DLD1 (cell line): Measurements from ENCODE around the gene KCNB1.

Experiments used
- in situ Hi-C: cut with HindIII; loops from 2 replicates; pipeline ENCODE4 v1.10.0; 2017; ENCODE audit warnings: low sequenced_read_pairs

The KCNB1 gene

DNA sequence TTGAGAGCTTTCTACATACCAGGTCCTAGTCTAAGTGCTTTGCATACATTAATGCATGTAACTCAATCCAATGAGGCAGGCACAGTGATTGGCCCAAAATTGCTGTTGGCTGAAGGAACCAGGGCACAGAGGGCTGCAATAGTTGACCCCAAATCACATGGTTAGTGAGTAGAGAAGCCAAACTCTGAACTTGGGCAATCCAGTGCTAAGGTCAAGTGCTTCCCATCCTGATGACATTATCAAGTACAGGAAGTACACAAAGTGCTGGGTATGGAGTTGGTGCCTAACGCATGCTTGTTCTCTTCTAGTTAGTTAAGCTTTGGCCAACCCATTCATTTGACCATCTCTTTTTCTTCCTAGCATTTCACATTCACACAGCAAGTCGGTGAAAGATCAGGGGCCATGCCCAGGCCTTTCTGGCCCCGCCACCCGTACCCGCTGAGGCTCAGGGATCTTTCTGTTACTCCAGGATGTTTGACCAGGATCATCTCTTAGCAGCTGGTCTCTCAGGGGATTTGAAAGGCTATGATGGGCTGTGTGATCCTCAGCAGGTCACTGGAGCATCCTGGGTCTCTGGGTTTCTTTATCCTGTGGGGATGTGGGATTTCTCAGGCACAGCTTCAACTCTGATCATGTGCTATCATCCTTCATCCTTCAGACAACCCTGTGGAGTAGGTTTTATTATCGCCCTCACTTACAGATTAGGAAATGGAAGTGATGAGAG is 7.0 kb downstream of the KCNB1 start:
- in situ Hi-C loops: loop anchor here (5.0 kb wide), 1 partner anchor 83 kb away; no protein-coding TSS in a partner anchor

DNA sequence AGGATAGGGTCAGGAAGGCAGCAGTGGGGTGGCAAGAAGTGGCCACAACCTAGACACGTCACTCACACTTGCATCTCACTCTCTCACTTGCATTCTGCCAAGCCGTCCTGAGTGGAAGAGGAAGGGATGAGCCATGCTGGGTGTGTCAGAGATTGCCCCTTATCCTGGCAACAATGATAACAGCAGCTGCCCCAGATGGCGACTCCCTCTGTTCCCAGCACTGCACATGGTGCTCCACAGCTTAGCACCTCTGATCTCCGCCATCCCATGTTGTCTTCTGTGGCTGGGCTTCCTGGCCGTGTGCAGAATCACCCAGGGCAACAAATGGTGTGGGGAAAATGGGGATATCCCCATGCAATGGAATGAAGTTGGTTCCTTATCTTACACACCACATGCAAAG is 11.1 kb downstream of the KCNB1 start:
- in situ Hi-C loops: loop anchor here (5.0 kb wide), 1 partner anchor 39 kb away; no protein-coding TSS in a partner anchor

DNA sequence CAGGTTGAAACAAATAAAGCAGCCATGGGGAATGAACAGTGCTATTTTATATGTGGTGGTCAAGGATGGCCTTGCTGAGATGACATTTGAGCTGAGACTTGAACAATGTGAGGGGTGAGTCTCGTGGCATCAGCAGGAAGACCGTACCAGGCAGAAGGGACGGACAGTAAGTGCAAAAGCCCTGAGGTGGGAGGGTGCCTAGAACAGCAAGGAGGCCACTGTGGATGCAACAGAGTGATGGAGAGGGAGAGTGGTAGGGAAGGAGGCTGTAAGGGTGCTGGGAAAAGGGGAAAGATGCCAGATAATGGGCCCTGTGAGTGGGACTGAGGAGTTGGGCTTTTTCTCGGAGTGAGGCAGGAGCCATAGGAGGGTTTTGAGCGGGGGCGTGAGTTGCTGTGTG is 11.5 kb downstream of the KCNB1 start:
- in situ Hi-C loops: loop anchor here (5.0 kb wide), 1 partner anchor 39 kb away; no protein-coding TSS in a partner anchor

DNA sequence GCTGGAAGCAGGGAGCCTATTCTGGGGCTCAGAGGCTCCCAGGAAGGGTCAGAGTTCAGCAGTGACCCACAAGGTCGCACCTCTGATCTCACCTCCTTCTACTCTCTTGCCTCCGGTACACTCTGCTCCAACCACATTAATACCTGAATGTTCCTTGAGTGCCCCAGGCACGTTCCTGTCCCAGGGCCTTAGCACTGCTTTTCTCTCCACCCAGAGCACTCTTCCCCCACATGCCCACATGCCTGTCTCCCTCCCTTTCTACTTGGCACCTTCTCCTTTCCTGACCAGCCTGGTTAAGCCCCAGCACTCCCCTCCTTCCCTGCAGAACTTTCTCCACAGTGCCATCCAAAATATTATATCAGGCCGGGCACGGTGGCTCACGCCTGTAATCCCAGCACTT is 13.4 kb downstream of the KCNB1 start:
- in situ Hi-C loops: no loop called here

DNA sequence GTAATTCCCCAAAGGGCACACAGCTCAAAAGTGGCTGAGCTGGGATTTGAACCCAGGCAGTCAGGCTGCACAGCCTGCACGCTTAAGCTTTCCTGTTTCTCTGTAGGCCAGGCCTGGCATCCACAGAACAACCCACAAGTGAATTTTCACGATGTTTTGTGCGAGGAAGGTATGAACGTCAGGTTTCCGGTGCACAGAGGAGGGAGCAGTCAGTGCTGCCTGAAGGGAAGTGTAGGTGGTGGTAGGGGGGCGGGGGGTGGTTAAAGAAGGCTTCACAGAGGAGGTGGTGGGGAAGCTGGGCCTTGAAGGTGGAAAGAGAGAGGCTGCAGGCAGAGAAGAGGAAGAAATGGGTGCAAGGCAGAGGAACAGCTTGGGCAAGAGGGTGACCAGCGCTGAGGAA is 14.1 kb downstream of the KCNB1 start:
- in situ Hi-C loops: no loop called here

DNA sequence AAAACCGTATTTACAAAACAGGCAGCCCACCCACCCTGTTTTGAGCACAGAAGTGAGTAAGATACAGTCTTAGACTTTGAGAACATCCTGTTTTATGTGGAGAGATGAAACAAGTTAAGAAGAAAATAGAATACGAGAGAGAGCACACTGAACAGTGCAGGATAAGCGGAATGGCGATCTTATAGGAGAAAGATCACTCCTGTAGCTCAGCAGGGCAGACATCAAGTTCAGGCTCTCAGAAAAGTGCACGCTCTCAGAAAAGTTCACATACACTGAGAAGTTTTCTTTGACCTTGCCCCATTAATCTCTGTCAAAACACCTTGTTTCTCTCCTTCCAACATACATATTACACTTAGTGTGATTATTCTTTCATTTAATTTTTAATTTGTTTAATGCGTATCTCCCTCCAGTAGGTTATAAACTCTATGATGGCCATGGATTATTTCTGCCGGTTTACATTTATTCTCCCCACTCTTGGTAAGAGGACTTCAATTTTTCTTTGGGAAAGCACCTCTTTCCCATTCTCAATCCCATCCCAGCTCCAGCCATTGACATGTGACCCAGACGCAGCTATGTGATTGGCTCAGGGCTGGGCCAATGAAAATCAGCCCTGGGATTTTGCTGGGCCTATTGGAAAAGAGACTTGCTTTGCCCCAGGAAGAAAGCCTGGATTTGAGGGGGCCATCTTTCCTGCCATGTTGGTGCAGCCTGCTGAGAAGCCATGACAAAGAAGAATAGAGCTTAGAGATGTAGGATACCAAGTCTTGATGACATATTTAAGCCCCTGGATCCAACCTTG is 16.2 kb downstream of the KCNB1 start:
- in situ Hi-C loops: no loop called here

DNA sequence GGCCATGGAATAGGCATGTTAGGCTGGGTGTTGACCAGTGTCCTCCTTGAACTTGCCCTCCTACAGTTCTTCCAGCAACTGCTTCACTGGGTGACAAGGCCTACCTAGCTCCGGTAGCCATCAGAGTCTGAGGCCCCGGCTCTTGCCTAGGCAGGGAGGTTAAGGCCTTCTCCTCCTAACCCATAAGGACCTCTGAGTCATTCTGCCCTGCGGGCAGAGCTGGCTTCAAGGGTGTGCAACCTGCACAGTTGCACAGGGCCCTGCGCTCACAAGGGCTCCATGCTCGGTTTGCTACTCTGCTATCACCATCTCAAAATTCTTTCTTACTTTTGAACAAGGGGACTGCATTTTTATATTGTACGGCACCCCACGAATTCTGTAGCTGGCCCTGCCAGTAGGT is 17.9 kb downstream of the KCNB1 start:
- in situ Hi-C loops: no loop called here

DNA sequence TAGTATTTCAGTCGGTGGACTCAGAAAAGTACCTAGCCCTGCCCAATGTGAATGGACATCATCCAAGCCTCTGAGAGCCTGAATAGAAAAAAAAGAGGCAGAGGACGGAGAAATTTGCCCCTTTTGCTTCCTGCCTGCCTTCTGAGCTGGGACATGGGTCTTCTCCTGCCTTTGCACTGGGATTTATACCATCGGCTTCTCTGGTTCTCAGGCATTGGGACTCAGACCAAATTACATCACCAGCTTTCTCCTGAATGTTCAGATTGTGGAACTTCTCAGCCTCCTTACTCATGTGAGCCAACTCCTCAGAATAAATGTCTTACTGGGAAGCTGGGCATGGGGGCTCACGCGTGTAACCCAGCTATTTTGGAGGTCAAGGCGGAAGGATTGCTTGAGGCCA is 19.8 kb downstream of the KCNB1 start:
- in situ Hi-C loops: no loop called here

DNA sequence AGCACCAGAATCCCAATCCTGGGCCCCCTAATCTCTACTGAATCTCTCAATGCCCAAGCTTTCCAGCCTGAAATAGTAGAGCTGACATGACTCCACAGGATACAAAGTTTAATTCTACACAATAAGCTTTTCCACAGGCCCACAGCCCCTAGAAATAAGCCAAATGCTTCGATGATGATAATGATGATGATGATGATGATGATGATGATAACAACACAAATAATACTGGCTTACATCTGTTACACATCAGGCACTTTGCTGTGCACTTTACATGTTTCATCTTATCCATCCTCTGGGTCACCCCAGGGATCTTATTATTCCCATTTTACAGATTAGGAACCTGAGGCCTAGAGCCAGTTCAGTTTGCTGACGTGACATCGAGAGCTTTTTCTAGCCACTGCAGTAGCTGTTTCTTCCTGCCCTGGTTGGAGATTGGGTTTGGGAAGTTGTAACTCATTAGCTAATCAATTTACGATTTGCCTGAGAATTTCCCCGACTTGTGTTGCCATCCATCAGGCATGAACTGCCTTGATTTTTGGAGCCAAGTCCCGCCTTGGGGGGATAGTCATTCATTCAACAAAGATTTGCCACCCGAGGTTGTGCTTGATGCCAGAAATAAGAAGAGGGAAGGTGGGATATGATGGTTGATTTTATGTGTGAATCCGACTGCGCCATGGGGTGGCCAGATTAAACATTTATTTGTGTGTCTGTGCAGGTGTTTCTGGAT is 20.4 kb downstream of the KCNB1 start:
- in situ Hi-C loops: no loop called here

DNA sequence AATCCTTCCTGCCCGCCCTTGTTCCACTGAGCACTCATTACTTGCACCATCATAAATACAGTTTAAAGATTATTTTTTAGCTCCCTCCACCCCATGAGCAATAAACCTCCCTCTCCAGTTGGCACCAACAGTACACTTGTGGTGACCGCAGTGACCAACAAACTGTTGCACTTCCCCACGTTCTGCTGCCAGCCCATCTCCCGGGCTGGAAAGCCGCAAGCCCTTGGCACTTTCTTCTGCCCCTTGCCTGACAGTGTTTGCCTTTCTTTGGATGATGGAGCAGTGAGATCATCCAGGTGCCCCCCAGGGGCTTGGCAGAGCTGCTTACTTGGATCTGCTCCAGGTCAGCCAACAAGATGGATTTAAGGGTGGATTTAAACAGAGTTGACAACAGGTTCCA is 21.6 kb downstream of the KCNB1 start:
- in situ Hi-C loops: no loop called here

DNA sequence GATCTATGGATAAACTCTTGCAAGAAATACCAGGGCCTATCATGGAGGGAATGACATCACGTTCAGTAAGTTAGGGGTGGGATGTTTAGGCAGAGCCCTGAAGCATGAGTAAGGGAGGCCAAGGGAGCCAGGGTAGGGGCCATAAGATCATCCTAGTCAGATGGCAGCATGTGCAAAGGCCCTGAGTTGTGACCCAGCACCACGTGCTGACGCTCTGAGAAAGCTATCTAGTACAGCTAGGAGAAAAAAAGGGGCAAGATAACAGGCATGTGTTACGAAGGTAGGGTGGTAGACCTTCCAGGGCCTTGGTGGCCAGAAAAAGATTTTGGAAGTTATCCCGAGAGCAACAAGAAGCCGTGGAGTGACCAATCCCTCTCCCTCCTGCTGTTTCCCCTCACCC is 22.3 kb downstream of the KCNB1 start:
- in situ Hi-C loops: no loop called here

DNA sequence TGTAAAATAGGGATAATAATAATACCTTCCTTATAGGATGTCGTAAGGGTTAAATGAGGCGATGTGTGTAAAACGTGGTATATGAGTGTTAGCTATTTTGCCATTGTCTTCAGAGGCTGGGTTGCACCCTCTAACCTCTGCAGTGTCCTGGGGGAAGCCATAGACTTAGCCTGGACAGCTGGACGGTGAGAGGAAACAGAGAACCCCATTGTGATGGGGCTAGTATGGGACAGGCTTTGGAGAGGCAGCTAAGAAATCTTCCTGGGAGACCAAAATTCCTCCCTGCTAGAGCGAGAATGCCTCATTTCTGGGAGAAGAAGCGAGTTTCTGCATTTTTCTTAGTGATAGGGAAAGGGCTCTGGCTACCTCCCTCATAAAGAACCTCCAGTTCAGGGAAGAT is 22.8 kb downstream of the KCNB1 start:
- in situ Hi-C loops: no loop called here

DNA sequence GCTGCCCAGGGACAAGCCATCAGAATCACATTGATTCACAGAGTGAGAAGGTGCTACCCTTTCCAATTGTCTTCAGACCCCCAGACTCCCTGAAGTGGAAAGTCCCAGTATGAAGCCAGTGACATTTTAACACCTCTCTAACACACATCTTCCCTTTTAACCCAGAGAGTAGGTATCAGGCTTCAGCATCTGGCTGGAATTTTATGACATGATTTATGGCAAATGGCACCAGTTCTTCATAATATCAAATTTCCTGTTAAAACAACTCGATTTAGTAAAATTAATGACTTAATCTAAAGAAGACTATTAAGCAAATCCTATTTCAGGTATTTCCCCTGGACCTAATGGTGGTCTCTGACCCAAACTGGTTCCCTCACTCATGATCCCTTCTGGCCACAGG is 25.0 kb downstream of the KCNB1 start:
- in situ Hi-C loops: no loop called here

DNA sequence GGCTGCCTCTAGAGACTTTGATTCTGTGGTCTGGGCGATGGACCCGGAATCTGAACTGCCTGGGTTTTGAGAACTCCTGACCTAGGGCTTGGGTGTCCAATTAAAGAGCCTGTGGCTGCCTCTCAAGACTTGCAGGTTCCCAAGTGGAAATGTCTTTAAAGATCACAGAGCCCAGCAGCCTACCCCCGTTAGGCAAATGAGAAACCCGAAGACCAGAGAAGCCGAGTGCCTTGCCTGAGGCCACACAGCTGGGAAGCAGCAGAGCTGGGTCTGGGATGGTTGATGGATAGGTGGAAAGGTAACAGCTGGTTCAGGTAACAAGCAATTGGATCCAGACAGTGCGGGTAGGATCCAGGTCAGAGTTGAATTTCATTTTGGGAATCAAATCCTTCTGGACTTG is 25.8 kb downstream of the KCNB1 start:
- in situ Hi-C loops: no loop called here

DNA sequence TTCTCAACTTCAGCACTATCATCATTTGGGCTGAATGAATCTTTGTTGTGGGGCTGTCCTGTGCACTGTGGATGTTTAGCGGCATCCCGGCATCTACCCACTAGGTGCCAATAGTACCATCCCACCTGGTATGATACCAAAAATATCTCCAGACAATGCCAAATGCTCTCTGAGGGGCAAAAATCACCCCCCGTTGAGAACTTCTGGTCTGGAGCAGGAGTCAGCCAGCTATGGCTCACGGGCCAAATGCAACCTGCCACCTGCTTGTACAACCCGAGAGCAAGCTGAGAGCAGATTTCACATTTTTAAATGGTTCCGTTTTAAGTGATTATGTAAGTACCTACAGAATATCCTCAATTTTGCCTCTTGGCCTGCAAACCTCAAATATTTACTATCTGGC is 26.8 kb downstream of the KCNB1 start:
- in situ Hi-C loops: no loop called here

DNA sequence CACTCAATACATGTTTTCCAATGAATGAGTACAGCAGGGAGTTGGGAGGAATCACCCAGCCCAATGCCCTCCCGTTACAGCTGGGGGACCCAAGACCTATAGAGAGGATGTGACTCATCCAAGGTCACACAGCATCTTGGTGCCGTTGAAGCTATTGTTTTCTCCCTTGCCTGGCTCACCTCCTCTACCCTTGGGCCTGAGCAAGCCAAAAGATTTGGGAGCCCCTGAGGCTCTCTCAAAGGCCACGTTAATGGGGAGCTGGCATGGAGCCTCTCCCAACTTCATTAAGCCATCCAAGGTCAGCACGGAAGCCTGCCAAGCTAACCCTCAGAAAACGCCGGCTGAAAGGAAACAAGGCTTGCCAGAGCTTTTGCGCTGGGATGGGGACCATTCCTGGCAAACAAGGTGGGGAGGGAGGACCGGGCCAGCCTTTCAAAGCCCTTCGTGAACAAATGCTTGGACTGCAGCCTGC is 30.4 kb downstream of the KCNB1 start:
- in situ Hi-C loops: no loop called here

DNA sequence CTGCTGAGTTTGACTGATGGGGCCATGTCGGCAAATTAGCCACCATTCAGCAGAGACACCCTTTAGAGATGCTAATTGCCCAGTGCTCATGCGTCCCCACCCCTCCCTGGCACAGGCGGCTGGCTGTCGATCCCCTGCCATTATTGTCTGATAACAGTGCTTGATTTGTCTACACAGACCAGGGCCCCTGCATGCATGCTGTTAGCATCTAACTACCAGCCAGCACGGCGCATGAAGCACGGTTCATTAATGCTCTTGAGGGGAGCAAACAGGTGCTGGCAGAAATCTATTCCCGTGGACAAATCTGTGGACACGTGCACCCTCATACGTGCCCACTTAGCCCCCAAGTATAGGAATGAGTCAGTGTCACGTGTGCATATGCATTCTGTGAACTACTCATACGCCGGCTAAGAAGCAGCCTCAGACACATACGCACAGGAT is 32.2 kb downstream of the KCNB1 start:
- in situ Hi-C loops: no loop called here

DNA sequence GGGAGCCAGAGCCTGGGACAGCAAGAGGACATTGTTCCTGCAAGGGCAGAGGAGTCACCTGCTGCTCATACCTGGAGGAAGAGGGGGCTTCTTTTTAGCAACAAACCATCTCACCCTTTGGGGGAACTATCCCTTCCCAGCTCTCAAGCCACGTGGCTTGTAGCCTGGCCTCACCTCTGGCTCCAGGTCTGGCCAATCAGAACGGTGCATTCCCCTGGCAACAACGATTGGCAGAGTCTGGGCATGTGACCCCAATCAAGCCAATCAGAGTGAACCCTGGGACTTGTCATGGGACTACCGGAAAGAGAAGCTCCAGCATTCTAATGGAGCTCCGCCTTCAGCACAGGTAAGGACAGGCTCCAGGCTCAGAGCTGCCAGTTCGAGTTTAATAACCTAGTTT is 33.6 kb downstream of the KCNB1 start:
- in situ Hi-C loops: no loop called here

DNA sequence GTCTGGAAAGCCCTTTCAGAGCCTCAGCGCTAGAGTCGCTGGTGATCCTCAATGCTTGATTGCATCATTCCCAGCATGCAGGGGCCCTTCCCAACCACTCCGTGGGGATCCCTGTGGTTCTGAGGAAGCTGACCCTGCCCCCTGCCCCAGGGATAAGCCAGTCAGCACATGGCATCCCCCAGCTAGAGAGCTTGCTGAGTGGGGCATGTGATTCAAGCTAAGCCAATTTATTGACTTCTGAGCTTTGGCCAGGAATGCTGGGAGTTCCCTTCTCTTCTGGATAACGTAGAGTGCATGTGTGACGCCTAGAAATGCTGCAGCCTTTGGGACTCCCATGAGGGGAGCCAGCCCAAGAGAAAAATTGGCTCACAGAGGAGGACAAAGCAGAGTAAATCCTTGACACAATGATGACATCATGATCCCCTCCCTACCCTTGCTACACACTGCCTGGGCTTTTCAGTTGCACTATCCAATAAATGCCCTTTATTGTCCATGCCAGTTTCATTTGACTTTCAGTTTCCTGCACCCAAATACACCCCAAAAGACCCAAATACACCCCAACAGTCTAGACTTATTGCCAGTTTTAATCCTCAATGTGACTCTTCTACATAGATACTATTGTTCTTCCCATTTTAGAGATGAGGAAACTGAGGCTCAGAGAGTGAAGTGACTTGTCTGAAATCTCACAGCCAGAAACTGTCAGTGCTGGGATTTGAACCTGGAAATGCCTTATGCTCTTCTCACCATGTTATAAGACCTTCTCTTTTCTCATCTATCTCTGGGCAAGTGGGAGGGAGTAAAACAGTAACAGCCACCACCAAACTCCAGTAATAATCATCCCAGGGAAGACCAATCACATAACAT is 34.3 kb downstream of the KCNB1 start:
- in situ Hi-C loops: no loop called here

DNA sequence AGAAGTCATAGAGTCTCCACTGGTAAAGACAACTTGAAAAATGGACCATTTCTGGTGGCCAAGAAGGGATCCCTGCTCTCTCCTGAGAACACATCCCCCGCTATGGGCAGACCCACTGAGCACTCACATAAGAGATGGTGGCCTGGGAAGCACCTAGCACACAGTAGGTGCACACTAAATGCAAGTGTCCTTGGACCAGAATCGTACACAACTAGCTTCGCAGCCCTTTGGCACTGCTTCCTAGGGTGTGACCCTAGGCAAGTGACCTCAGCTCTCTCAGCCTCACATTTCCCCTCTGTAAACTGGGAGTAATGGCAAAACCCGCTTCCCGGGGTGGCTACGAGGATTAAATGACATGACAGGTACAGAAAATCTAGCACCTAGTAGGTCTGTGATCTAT is 35.1 kb downstream of the KCNB1 start:
- in situ Hi-C loops: no loop called here

DNA sequence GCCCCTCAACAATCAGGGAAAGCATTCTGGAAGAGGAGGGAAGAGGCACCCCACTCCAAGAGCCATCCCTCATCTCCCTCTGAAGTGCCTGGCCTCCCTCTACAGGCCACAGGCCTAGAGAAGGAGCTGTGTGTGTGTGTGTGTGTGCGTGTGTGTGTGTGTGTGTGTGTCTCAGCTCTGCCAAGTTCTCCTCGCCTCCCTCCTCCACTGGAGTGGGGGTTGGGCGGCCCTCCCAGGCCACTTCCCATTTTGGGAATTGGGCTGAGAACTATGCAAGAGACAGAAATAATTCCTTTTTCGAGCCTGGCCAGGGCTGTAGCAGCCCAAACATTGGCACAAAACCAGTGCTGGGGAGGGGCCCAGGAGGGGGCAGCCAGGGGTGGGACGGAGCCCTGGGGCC is 35.7 kb downstream of the KCNB1 start:
- in situ Hi-C loops: no loop called here
